ENCODE measurements around the gene C1orf159.

The C1orf159 gene

DNA sequence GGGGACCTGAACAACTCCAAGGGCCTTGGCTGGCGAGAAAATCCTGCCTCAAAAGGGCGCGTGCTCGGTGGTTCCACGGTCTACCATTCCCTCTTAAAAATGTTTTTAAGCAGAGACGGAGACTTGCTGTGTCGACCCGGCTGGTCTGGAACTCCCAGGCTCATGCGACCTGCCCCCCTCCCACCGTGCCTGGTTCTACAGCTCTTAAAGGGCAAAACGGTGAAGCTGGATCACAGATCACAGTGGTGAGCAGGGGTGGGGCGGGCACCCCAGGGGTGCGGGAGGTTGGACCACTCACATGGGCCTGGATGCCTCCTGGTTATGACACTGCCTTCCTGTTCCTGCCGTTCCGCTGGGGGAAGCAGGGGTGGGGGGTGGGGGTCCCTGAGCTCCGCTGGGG is 4.2 kb upstream of the C1orf159 start:
- Histone ChIP-seq H3K23ac (ENCODE audit: low read depth, low read length, poor library complexity) (no peak overlapping the region), H3K36me3 (replicated peaks in 1 of 2; ENCODE audit: control insufficient read depth in 2 of 2, insufficient read depth in 2 of 2, low read length in 2 of 2) (peaks cover 0 to 4% of the 10 kb centered on the region in 2 donors), H2BK15ac (ENCODE audit: low read length) (no peak overlapping the region), H2BK120ac (ENCODE audit: low read depth, low read length) (no peak overlapping the region), H3K9me3 (replicated peaks in 1 of 2; ENCODE audit: control insufficient read depth in 2 of 2, insufficient read depth in 1 of 2, low read depth in 1 of 2, low read length in 2 of 2) (peaks cover 0 to 10% of the 10 kb centered on the region in 2 donors), H3K4me2 (ENCODE audit: insufficient read depth, low read length, poor library complexity, severe bottlenecking) (no peak overlapping the region), H3K18ac (ENCODE audit: low read length) (no peak overlapping the region), H3K4me3 (ENCODE audit: low read length in 2 of 2) (no peak overlapping the region), H3K14ac (ENCODE audit: low read length) (no peak overlapping the region), H3K4ac (ENCODE audit: low read length) (no peak overlapping the region), H2BK12ac (ENCODE audit: low read length) (no peak overlapping the region), H2AK5ac (ENCODE audit: low read depth, low read length) (no peak overlapping the region), H2AFZ (ENCODE audit: low read length) (no peak overlapping the region), H2BK5ac (ENCODE audit: low read length) (no peak overlapping the region), H3K4me1 (ENCODE audit: control insufficient read depth in 2 of 2, insufficient read depth in 1 of 2, low read depth in 1 of 2, low read length in 2 of 2) (peaks cover 0 to under 1% of the 10 kb centered on the region in 2 donors), H3K27ac (replicated peaks; ENCODE audit: low read length) (no peak overlapping the region), H3K9ac (ENCODE audit: low read depth, low read length, poor library complexity) (no peak overlapping the region), H4K8ac (ENCODE audit: low read depth, low read length) (no peak overlapping the region), H3K27me3 (ENCODE audit: control insufficient read depth in 3 of 3, insufficient read depth in 3 of 3, low read depth in 1 of 3, low read length in 3 of 3) (peaks cover 0 to 39% (median 31%) of the 10 kb centered on the region in 3 experiments), H4K91ac (ENCODE audit: low read depth, low read length, poor library complexity) (no peak overlapping the region), H3K79me1 (ENCODE audit: low read depth, low read length) (no peaks in the 10 kb centered on the region)
- no CpG with 5 or more reads among the region's 16 CpGs for WGBS, 2 donors (ENCODE audit: extremely low coverage in 2 of 2, insufficient read length in 2 of 2, insufficient replicate concordance in 1 of 2)
- no peak for DNase-seq (ENCODE audit: low spot score)

DNA sequence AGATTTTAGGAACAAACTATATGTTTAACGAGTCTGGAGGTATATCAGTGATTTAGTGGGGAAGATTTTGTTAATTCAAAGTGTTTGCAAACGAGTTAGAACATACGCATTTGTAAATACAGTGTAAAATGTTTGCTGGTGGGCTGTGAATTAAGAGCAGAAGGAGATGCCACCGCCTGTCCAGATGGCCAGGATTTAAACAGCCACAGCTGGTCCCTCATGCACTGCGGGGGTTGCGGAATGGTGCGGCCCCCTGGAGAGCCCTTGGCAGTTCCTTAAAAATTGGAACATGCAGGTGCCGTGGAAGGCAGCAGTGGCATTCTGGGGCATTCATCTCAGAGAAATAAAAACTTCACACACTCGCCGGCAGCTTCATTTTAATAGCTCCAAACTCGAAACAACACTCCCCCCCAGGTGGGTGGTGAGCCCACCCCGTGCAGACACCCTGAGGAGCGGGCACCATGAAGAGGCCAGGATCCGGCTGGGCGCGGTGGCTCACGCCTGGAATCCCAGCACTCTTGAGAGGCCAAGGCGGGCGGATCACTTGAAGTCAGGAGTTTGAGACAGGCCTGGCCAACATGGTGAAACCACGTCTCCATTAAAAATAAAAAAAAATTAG is 3.5 kb upstream of the C1orf159 start:
- H2BK5ac ChIP-seq (ENCODE audit: low read length): no peak overlapping the region
- H3K14ac ChIP-seq (ENCODE audit: low read length): no peak overlapping the region
- H3K9ac ChIP-seq (ENCODE audit: low read depth, low read length, poor library complexity): no peak overlapping the region
- peaks cover 0 to 39% (median 31%) of the 10 kb centered on the region in 3 experiments for H3K27me3 ChIP-seq (ENCODE audit: control insufficient read depth in 3 of 3, insufficient read depth in 3 of 3, low read depth in 1 of 3, low read length in 3 of 3)
- no peak overlapping the region for H4K8ac ChIP-seq (ENCODE audit: low read depth, low read length)
- no peak overlapping the region for H3K18ac ChIP-seq (ENCODE audit: low read length)
- no peak overlapping the region for H4K91ac ChIP-seq (ENCODE audit: low read depth, low read length, poor library complexity)
- no peak overlapping the region for H3K23ac ChIP-seq (ENCODE audit: low read depth, low read length, poor library complexity)
- no peak overlapping the region for H3K4me3 ChIP-seq (ENCODE audit: low read length in 2 of 2)
- no peak overlapping the region for H3K27ac ChIP-seq (replicated peaks; ENCODE audit: low read length)
- H3K9me3 ChIP-seq (replicated peaks in 1 of 2; ENCODE audit: control insufficient read depth in 2 of 2, insufficient read depth in 1 of 2, low read depth in 1 of 2, low read length in 2 of 2): peaks cover under 1 to 10% of the 10 kb centered on the region in 2 donors
- H3K4ac ChIP-seq (ENCODE audit: low read length): no peak overlapping the region
- no peak for DNase-seq (ENCODE audit: low spot score)
- WGBS, 2 donors (ENCODE audit: extremely low coverage in 2 of 2, insufficient read length in 2 of 2, insufficient replicate concordance in 1 of 2): no CpG with 5 or more reads among the region's 20 CpGs
- H3K4me1 ChIP-seq (ENCODE audit: control insufficient read depth in 2 of 2, insufficient read depth in 1 of 2, low read depth in 1 of 2, low read length in 2 of 2): peaks cover 3% of the 10 kb centered on the region in 2 donors
- H3K79me1 ChIP-seq (ENCODE audit: low read depth, low read length): no peaks in the 10 kb centered on the region
- H2BK120ac ChIP-seq (ENCODE audit: low read depth, low read length): no peak overlapping the region
- no peak overlapping the region for H3K4me2 ChIP-seq (ENCODE audit: insufficient read depth, low read length, poor library complexity, severe bottlenecking)
- no peak overlapping the region for H2AK5ac ChIP-seq (ENCODE audit: low read depth, low read length)
- no peak overlapping the region for H2AFZ ChIP-seq (ENCODE audit: low read length)
- no peak overlapping the region for H2BK15ac ChIP-seq (ENCODE audit: low read length)
- peaks cover 2 to 4% of the 10 kb centered on the region in 2 donors for H3K36me3 ChIP-seq (replicated peaks in 1 of 2; ENCODE audit: control insufficient read depth in 2 of 2, insufficient read depth in 2 of 2, low read length in 2 of 2)
- H2BK12ac ChIP-seq (ENCODE audit: low read length): no peak overlapping the region

DNA sequence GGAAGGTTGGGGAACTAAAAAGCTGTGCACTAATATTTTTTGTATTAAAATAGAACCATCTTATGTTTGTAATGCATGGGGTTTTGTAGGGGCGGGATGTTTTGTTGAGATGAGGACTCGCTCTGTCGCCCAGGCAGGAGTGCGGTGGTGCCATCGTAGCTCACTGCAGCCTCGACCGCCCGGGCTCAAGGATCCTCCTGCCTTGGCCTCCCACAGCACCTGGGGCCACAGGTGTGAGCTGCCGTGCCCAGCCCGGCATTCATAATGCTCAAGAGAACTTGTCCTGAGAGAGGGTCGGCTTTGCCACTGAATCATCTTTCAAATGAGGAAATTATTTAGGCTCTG is 3.0 kb upstream of the C1orf159 start:
- Histone ChIP-seq H3K79me1 (ENCODE audit: low read depth, low read length) (no peaks in the 10 kb centered on the region), H2BK5ac (ENCODE audit: low read length) (no peak overlapping the region), H2AFZ (ENCODE audit: low read length) (no peak overlapping the region), H3K9ac (ENCODE audit: low read depth, low read length, poor library complexity) (no peak overlapping the region), H3K9me3 (replicated peaks in 1 of 2; ENCODE audit: control insufficient read depth in 2 of 2, insufficient read depth in 1 of 2, low read depth in 1 of 2, low read length in 2 of 2) (peaks cover 5 to 6% of the 10 kb centered on the region in 2 donors), H3K4me3 (ENCODE audit: low read length in 2 of 2) (no peak overlapping the region), H4K8ac (ENCODE audit: low read depth, low read length) (no peak overlapping the region), H3K18ac (ENCODE audit: low read length) (no peak overlapping the region), H2BK120ac (ENCODE audit: low read depth, low read length) (no peak overlapping the region), H3K4me1 (ENCODE audit: control insufficient read depth in 2 of 2, insufficient read depth in 1 of 2, low read depth in 1 of 2, low read length in 2 of 2) (peaks cover 3% of the 10 kb centered on the region in 2 donors), H3K27me3 (ENCODE audit: control insufficient read depth in 3 of 3, insufficient read depth in 3 of 3, low read depth in 1 of 3, low read length in 3 of 3) (peaks cover 0 to 39% (median 31%) of the 10 kb centered on the region in 3 experiments), H3K4ac (ENCODE audit: low read length) (no peak overlapping the region), H3K23ac (ENCODE audit: low read depth, low read length, poor library complexity) (no peak overlapping the region), H2BK15ac (ENCODE audit: low read length) (no peak overlapping the region), H3K14ac (ENCODE audit: low read length) (no peak overlapping the region), H3K27ac (replicated peaks; ENCODE audit: low read length) (no peak overlapping the region), H4K91ac (ENCODE audit: low read depth, low read length, poor library complexity) (no peak overlapping the region), H2BK12ac (ENCODE audit: low read length) (no peak overlapping the region), H3K36me3 (replicated peaks in 1 of 2; ENCODE audit: control insufficient read depth in 2 of 2, insufficient read depth in 2 of 2, low read length in 2 of 2) (peaks cover 4% of the 10 kb centered on the region in 2 donors), H2AK5ac (ENCODE audit: low read depth, low read length) (no peak overlapping the region), H3K4me2 (ENCODE audit: insufficient read depth, low read length, poor library complexity, severe bottlenecking) (no peak overlapping the region)
- no peak for DNase-seq (ENCODE audit: low spot score)
- no CpG with 5 or more reads among the region's 11 CpGs for WGBS, 2 donors (ENCODE audit: extremely low coverage in 2 of 2, insufficient read length in 2 of 2, insufficient replicate concordance in 1 of 2)

DNA sequence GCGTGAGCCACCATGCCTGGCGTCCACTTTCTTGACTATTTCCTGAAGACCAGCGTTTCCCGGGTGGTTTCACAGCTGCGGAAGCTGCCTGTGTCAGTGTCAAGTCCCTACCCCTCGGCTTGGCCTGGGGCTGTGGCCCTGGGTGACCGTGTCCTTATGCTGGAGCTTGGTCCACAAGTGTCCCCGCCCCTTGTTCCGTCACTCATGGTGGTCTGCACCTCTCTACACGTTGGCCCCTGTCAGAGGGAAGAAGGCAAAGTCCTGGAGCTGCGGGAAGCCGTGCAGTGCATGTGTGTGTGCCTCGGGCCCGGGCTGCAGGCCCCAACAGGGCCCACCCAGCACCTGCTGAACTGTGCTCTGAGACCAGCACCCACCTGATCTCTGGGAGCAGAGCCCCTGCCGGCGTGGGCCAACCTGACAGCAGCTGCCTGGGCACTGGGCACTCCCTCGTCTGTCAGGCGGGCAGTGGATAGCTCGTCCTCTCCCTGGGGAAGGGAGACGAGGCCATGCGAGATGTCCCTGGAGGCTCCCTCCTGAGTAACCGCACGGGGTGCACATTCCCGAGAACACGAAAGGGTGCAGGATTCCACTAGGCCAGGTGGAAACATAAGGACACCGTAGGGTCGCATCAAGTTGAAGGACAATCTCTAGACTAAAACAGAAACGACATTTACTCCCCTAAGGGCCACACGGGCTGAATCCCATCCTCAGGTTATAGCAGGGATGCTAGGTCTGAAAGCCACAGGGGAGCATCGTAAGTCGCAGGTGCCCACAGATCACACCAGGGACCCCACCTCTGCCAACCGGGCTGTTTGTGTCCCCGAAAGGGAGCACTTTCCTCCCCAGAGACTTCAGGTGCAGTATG is 2.4 kb upstream of the C1orf159 start:
- H2AFZ ChIP-seq (ENCODE audit: low read length): no peak overlapping the region
- H3K23ac ChIP-seq (ENCODE audit: low read depth, low read length, poor library complexity): peak overlapping the region; percentile 20
- H2AK5ac ChIP-seq (ENCODE audit: low read depth, low read length): no peak overlapping the region
- H3K9me3 ChIP-seq (replicated peaks in 1 of 2; ENCODE audit: control insufficient read depth in 2 of 2, insufficient read depth in 1 of 2, low read depth in 1 of 2, low read length in 2 of 2): peaks cover 5 to 10% of the 10 kb centered on the region in 2 donors
- H3K27me3 ChIP-seq (ENCODE audit: control insufficient read depth in 3 of 3, insufficient read depth in 3 of 3, low read depth in 1 of 3, low read length in 3 of 3): peaks cover 0 to 39% (median 26%) of the 10 kb centered on the region in 3 experiments
- no peak overlapping the region for H2BK12ac ChIP-seq (ENCODE audit: low read length)
- H3K9ac ChIP-seq (ENCODE audit: low read depth, low read length, poor library complexity): no peak overlapping the region
- no peak overlapping the region for H2BK120ac ChIP-seq (ENCODE audit: low read depth, low read length)
- peaks cover 4 to 9% of the 10 kb centered on the region in 2 donors for H3K36me3 ChIP-seq (replicated peaks in 1 of 2; ENCODE audit: control insufficient read depth in 2 of 2, insufficient read depth in 2 of 2, low read length in 2 of 2)
- H3K4me1 ChIP-seq (ENCODE audit: control insufficient read depth in 2 of 2, insufficient read depth in 1 of 2, low read depth in 1 of 2, low read length in 2 of 2): peaks cover 3% of the 10 kb centered on the region in 2 donors
- H3K4me3 ChIP-seq (ENCODE audit: low read length in 2 of 2): peak overlapping the region in 1 of 2 donors; percentile 25
- no peak overlapping the region for H3K18ac ChIP-seq (ENCODE audit: low read length)
- no peak overlapping the region for H2BK15ac ChIP-seq (ENCODE audit: low read length)
- no peak overlapping the region for H3K4me2 ChIP-seq (ENCODE audit: insufficient read depth, low read length, poor library complexity, severe bottlenecking)
- no peaks in the 10 kb centered on the region for H3K79me1 ChIP-seq (ENCODE audit: low read depth, low read length)
- no peak for DNase-seq (ENCODE audit: low spot score)
- H3K27ac ChIP-seq (replicated peaks; ENCODE audit: low read length): no peak overlapping the region
- no peak overlapping the region for H2BK5ac ChIP-seq (ENCODE audit: low read length)
- no peak overlapping the region for H3K4ac ChIP-seq (ENCODE audit: low read length)
- H4K8ac ChIP-seq (ENCODE audit: low read depth, low read length): no peak overlapping the region
- no CpG with 5 or more reads among the region's 33 CpGs for WGBS, 2 donors (ENCODE audit: extremely low coverage in 2 of 2, insufficient read length in 2 of 2, insufficient replicate concordance in 1 of 2)
- H3K14ac ChIP-seq (ENCODE audit: low read length): no peak overlapping the region
- H4K91ac ChIP-seq (ENCODE audit: low read depth, low read length, poor library complexity): no peak overlapping the region
